SH-SY5Y (cell line): ENCODE measurements around the gene RAB25.

Experiments used
- GATA2 ChIP-seq: IDR thresholded peaks from 2 replicates; pipeline ENCODE4 v1.6.1; 2011; ENCODE audit warnings: mild to moderate bottlenecking, low read depth, low read length
- GATA3 ChIP-seq: IDR thresholded peaks from 2 replicates; pipeline ENCODE4 v1.6.1; 2011; ENCODE audit warnings: low read depth, mild to moderate bottlenecking, low read length, moderate library complexity

- TF ChIP-seq GATA2 (no peak), GATA3 (no peak)
Measured at GRCh38 chr1:156083800-156084790, 23.1 kb downstream of the RAB25 start.
